HepG2 (cell line): Measurements from ENCODE around the gene CCDC116. TPM values are rescaled to one million over a fixed set of nuclear protein-coding genes. Genes with fewer than 3 reads are reported as not detected.

Experiments used
- BORCS8-MEF2B ChIP-seq: sonication (generic); formaldehyde crosslinking; IDR thresholded peaks from 2 replicates; pipeline ENCODE4 v1.8.0; 2022; ENCODE audit warnings: mild to moderate bottlenecking, missing genetic modification reagents
- CCDC6 ChIP-seq: sonication (generic); formaldehyde crosslinking; IDR thresholded peaks from 2 replicates; pipeline ENCODE4 v1.8.1; 2022; ENCODE audit warnings: mild to moderate bottlenecking, missing genetic modification reagents, moderate library complexity
- GATAD1 ChIP-seq: IDR thresholded peaks from 2 replicates; pipeline ENCODE4 v1.6.1; 2016; ENCODE audit warnings: missing genetic modification reagents, missing compliant biosample characterization
- HNRNPL ChIP-seq: fragments of 200-400 bp; formaldehyde crosslinking; IDR thresholded peaks from 2 replicates; pipeline ENCODE4 v1.6.1; 2017; ENCODE audit warnings: mild to moderate bottlenecking, low read depth, low read length
- MED1 ChIP-seq: sonication (generic); formaldehyde crosslinking; IDR thresholded peaks from 2 replicates; pipeline ENCODE4 v1.4.0; 2020; ENCODE audit warnings: missing genetic modification reagents
- MYC ChIP-seq: sonication (generic); formaldehyde crosslinking; IDR thresholded peaks from 2 replicates; pipeline ENCODE4 v1.9.0; 2021; ENCODE audit warnings: missing genetic modification reagents, borderline replicate concordance
- NFE2L1 ChIP-seq: sonication (generic); formaldehyde crosslinking; IDR thresholded peaks from 2 replicates; pipeline ENCODE4 v1.4.0; 2020; ENCODE audit warnings: missing genetic modification reagents, mild to moderate bottlenecking, borderline replicate concordance
- NR2C2 ChIP-seq: sonication (generic); formaldehyde crosslinking; IDR thresholded peaks from 2 replicates; pipeline ENCODE4 v1.4.0; 2020; ENCODE audit warnings: missing genetic modification reagents, mild to moderate bottlenecking, moderate library complexity, borderline replicate concordance
- PAF1 ChIP-seq: IDR thresholded peaks from 2 replicates; pipeline ENCODE4 v1.6.1; 2016; ENCODE audit warnings: missing genetic modification reagents, missing compliant biosample characterization
- POLR2G ChIP-seq: fragments of 200-400 bp; formaldehyde crosslinking; IDR thresholded peaks from 2 replicates; pipeline ENCODE4 v1.6.1; 2018; ENCODE audit warnings: mild to moderate bottlenecking, low read depth, low read length, moderate library complexity
- PRPF4 ChIP-seq: fragments of 200-400 bp; formaldehyde crosslinking; IDR thresholded peaks from 2 replicates; pipeline ENCODE4 v1.6.1; 2016; ENCODE audit warnings: low read length, low read depth; ENCODE audit not compliant: poor library complexity, severe bottlenecking
- ZBTB7A ChIP-seq: sonication (generic); formaldehyde crosslinking; IDR thresholded peaks from 2 replicates; pipeline ENCODE4 v1.8.0; 2022; ENCODE audit warnings: mild to moderate bottlenecking, missing genetic modification reagents
- ZC3H13 ChIP-seq: sonication (generic); formaldehyde crosslinking; IDR thresholded peaks from 2 replicates; pipeline ENCODE4 v1.8.1; 2023; ENCODE audit warnings: mild to moderate bottlenecking, missing genetic modification reagents, moderate library complexity
- ZMYM4 ChIP-seq: sonication (generic); formaldehyde crosslinking; IDR thresholded peaks from 2 replicates; pipeline ENCODE4 v1.8.1; 2023; ENCODE audit warnings: mild to moderate bottlenecking, missing genetic modification reagents
- ZNF354B ChIP-seq: sonication (generic); formaldehyde crosslinking; IDR thresholded peaks from 2 replicates; pipeline ENCODE4 v1.8.0; 2022; ENCODE audit warnings: mild to moderate bottlenecking, missing genetic modification reagents
- ZNF496 ChIP-seq: sonication (generic); formaldehyde crosslinking; IDR thresholded peaks from 2 replicates; pipeline ENCODE4 v1.8.1; 2023; ENCODE audit warnings: mild to moderate bottlenecking, moderate library complexity, missing genetic modification reagents; ENCODE audit not compliant: insufficient replicate concordance
- ZNF605 ChIP-seq: sonication (generic); formaldehyde crosslinking; IDR thresholded peaks from 2 replicates; pipeline ENCODE4 v1.8.0; 2022; ENCODE audit warnings: mild to moderate bottlenecking, missing genetic modification reagents
- ZNF747 ChIP-seq: sonication (generic); formaldehyde crosslinking; IDR thresholded peaks from 2 replicates; pipeline ENCODE4 v1.8.1; 2023; ENCODE audit warnings: missing genetic modification reagents, mild to moderate bottlenecking, borderline replicate concordance
- polyA plus RNA-seq, 8 experiments: library from polyadenylated mRNA; depleted of rRNA in 3 of 8; stranded (reverse) in 7 of 8; unstranded in 1 of 8; fragments of >200 nt; fragmentation: Illumina TruSeq in 4 of 8; extraction: Trizol in 4 of 8; gene quantifications; 2 replicates each; pipeline versions ENCODE4 v1.2.1 to v1.2.3, GENCODE V29; 2011 to 2016; ENCODE audit warnings: low read depth in 4 of 8, missing spikeins in 1 of 8, mixed read lengths in 1 of 8; ENCODE audit not compliant: insufficient read depth in 1 of 8
- total RNA-seq, 5 experiments: library from RNA; depleted of rRNA; stranded (reverse); fragments of >200 nt; fragmentation: Illumina TruSeq; extraction: Trizol; gene quantifications; 2 replicates each; pipeline ENCODE4 v1.2.3, GENCODE V29; 2016; ENCODE audit warnings: low read depth in 1 of 5
- TF ChIP-seq, protein P1 (sequence below): sonication (generic); formaldehyde crosslinking; IDR thresholded peaks from 2 replicates; pipeline ENCODE4 v1.5.1; 2020; ENCODE audit warnings: mild to moderate bottlenecking, missing genetic modification reagents
- TF ChIP-seq, protein P2 (sequence below): sonication (generic); formaldehyde crosslinking; conservative IDR thresholded peaks from 2 replicates; pipeline ENCODE4 v1.4.0; 2020; ENCODE audit warnings: missing genetic modification reagents
- TF ChIP-seq, protein P3 (sequence below): sonication (generic); formaldehyde crosslinking; IDR thresholded peaks from 2 replicates; pipeline ENCODE4 v1.5.0; 2020; ENCODE audit warnings: missing genetic modification reagents

Gene CCDC116
- total and polyA plus RNA-seq, 2 of the 13 experiments (the other 11 are each of a cell fraction or from before 2014, with no cell fraction given), result 0.15 to 0.33 TPM

DNA sequence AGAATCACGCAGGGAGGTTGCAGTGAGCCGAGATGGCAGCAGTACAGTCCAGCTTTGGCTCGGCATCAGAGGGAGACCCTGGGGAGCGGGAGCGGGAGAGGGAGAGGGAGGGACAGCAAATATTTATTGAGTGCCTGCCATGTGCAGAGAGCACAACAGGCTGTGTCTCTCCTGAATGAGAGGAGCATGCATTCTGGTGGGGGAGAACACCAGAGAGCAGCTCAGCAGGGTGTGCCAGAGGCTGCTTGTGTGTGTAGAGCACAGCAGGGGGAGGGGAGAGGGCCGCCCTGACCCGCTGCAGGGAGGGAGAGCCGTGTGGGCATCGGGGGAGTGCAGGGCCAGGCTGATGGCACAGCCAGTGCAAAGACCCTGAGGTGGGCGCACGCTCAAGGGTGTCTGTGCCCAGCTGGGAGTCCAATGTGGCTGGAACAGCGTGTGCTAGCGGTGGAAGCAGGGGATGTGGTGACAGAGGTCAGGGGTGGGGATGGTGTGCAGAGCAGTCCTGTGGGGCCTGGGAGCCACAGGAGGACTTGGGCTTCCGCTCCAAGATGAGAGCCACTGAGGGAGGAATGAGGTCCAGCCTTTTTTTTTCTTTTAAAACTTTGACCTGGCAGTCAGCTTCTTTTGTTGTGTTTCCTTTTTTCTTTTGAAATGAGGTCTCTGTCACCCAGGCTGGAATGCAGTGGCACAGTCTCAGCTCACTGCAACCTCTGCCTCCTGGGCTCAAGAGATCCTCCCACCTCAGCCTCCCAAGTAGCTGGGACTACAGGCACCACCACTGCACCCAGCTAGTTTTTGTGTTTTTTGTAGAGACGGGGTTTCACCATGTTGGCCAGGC is 45.3 kb downstream of the CCDC116 start (continued):
- no peak for TF ChIP-seq ZC3H13 (CRISPR knock-in tag)
- no peak for TF ChIP-seq PAF1 (CRISPR knock-in tag)
- TF ChIP-seq, protein P1, sequence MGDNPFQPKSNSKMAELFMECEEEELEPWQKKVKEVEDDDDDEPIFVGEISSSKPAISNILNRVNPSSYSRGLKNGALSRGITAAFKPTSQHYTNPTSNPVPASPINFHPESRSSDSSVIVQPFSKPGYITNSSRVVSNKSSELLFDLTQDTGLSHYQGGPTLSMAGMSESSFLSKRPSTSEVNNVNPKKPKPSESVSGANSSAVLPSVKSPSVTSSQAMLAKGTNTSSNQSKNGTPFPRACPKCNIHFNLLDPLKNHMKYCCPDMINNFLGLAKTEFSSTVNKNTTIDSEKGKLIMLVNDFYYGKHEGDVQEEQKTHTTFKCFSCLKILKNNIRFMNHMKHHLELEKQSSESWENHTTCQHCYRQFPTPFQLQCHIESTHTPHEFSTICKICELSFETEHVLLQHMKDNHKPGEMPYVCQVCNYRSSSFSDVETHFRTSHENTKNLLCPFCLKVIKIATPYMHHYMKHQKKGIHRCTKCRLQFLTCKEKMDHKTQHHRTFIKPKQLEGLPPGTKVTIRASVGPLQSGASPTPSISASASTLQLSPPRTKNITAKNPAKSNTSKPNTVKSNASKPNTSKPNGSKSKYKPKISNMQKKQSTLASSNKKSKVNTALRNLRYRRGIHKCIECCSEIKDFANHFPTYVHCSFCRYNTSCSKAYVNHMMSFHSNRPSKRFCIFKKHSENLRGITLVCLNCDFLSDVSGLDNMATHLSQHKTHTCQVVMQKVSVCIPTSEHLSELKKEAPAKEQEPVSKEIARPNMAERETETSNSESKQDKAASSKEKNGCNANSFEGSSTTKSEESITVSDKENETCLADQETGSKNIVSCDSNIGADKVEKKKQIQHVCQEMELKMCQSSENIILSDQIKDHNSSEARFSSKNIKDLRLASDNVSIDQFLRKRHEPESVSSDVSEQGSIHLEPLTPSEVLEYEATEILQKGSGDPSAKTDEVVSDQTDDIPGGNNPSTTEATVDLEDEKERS (CRISPR knock-in tag), result peak; percentile 86; the same call in 1 of the 2 replicates
- TF ChIP-seq, protein P2, sequence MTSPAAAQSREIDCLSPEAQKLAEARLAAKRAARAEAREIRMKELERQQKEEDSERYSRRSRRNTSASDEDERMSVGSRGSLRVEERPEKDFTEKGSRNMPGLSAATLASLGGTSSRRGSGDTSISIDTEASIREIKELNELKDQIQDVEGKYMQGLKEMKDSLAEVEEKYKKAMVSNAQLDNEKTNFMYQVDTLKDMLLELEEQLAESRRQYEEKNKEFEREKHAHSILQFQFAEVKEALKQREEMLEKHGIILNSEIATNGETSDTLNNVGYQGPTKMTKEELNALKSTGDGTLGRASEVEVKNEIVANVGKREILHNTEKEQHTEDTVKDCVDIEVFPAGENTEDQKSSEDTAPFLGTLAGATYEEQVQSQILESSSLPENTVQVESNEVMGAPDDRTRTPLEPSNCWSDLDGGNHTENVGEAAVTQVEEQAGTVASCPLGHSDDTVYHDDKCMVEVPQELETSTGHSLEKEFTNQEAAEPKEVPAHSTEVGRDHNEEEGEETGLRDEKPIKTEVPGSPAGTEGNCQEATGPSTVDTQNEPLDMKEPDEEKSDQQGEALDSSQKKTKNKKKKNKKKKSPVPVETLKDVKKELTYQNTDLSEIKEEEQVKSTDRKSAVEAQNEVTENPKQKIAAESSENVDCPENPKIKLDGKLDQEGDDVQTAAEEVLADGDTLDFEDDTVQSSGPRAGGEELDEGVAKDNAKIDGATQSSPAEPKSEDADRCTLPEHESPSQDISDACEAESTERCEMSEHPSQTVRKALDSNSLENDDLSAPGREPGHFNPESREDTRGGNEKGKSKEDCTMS (CRISPR knock-in tag), result no peak
- TF ChIP-seq NR2C2 (CRISPR knock-in tag), result 0 out of 2 replicates have a peak, but pooled peaks have one; percentile 20
- TF ChIP-seq ZNF496 (CRISPR knock-in tag), result no peak
- 0 out of 2 replicates have a peak, but pooled peaks have one; percentile 36 for TF ChIP-seq ZNF747 (CRISPR knock-in tag)
- no peak for TF ChIP-seq PRPF4
- peak; percentile 95 for TF ChIP-seq HNRNPL
- TF ChIP-seq GATAD1 (CRISPR knock-in tag), result 0 out of 2 replicates have a peak, but pooled peaks have one; percentile 43
- no peak for TF ChIP-seq NFE2L1 (CRISPR knock-in tag)
- TF ChIP-seq, protein P3, sequence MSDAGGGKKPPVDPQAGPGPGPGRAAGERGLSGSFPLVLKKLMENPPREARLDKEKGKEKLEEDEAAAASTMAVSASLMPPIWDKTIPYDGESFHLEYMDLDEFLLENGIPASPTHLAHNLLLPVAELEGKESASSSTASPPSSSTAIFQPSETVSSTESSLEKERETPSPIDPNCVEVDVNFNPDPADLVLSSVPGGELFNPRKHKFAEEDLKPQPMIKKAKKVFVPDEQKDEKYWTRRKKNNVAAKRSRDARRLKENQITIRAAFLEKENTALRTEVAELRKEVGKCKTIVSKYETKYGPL, result no peak
- 0 out of 2 replicates have a peak, but pooled peaks have one; percentile 25 for TF ChIP-seq POLR2G
- 0 out of 2 replicates have a peak, but pooled peaks have one; percentile 62 for TF ChIP-seq CCDC6
- no peak for TF ChIP-seq ZNF354B
- peak; percentile 60; the same call in 1 of the 2 replicates for TF ChIP-seq ZMYM4 (CRISPR knock-in tag)
- TF ChIP-seq BORCS8-MEF2B (CRISPR knock-in tag), result peak; percentile 41; the same call in 1 of the 2 replicates
- peak; percentile 70 for TF ChIP-seq MED1 (CRISPR knock-in tag)
- peak; percentile 90 for TF ChIP-seq MYC (CRISPR knock-in tag)
- TF ChIP-seq ZBTB7A (CRISPR knock-in tag), result 0 out of 2 replicates have a peak, but pooled peaks have one; percentile 52
- TF ChIP-seq ZNF605 (CRISPR knock-in tag), result no peak
